HCT116 (cell line): ENCODE measurements around the gene IFI27L2.

Source experiments
- CTCF ChIP-seq, 3 experiments: fragments of 200-600 bp in 1 of 3; sonication (generic) in 1 of 3; IDR thresholded peaks in 2 of 3; conservative IDR thresholded peaks in 1 of 3; 2 replicates each; pipeline ENCODE4 v1.5.1; 2012 to 2017; ENCODE audit warnings: low read depth in 2 of 3, low read length in 2 of 3, antibody characterized with exemption in 1 of 3, borderline replicate concordance in 1 of 3, control low read depth in 1 of 3, mild to moderate bottlenecking in 1 of 3, mixed read lengths in 1 of 3, mixed run types in 1 of 3, moderate library complexity in 1 of 3; ENCODE audit not compliant: insufficient read depth in 1 of 3
- ELF1 ChIP-seq: IDR thresholded peaks from 2 replicates; pipeline ENCODE4 v1.6.1; 2012; ENCODE audit warnings: low read depth, borderline replicate concordance
- EZH2 ChIP-seq: fragments of 200-600 bp; sonication (generic); IDR thresholded peaks from 2 replicates; pipeline ENCODE4 v1.6.1; 2017; ENCODE audit warnings: antibody characterized with exemption, mixed run types
- EZH2phosphoT487 ChIP-seq: fragments of 200-600 bp; IDR thresholded peaks from 2 replicates; pipeline ENCODE4 v1.6.1; 2018; ENCODE audit warnings: antibody characterized with exemption, borderline replicate concordance
- JUND ChIP-seq: IDR thresholded peaks from 2 replicates; pipeline ENCODE4 v1.6.1; 2012
- MAX ChIP-seq: IDR thresholded peaks from 2 replicates; pipeline ENCODE4 v1.6.1; 2012
- POLR2A ChIP-seq: IDR thresholded peaks from 2 replicates; pipeline ENCODE4 v1.7.0; 2011; ENCODE audit warnings: borderline replicate concordance; ENCODE audit not compliant: insufficient read depth, insufficient read length; ENCODE audit errors: extremely low read depth
- REST ChIP-seq: IDR thresholded peaks from 2 replicates; pipeline ENCODE4 v1.6.1; 2012; ENCODE audit warnings: low read depth
- SP1 ChIP-seq: IDR thresholded peaks from 2 replicates; pipeline ENCODE4 v1.6.1; 2012; ENCODE audit warnings: low read depth
- ZBTB33 ChIP-seq: IDR thresholded peaks from 2 replicates; pipeline ENCODE4 v1.6.1; 2011; ENCODE audit warnings: mild to moderate bottlenecking, low read length, moderate library complexity; ENCODE audit not compliant: insufficient replicate concordance; ENCODE audit errors: extremely low read depth

- TF ChIP-seq CTCF (IDR thresholded peaks at IDR 0.05 in 2 of 3, conservative IDR thresholded peaks at IDR 0.05 in 1 of 3; ENCODE audit: borderline replicate concordance in 1 of 3, insufficient read depth in 1 of 3, low read depth in 2 of 3, low read length in 2 of 3), result no peak
- TF ChIP-seq SP1, result no peak
- no peak for TF ChIP-seq ZBTB33
- TF ChIP-seq POLR2A, result no peak
- TF ChIP-seq EZH2phosphoT487, result no peak
- no peak for TF ChIP-seq REST
- TF ChIP-seq EZH2, result no peak
- no peak for TF ChIP-seq ELF1
- no peak for TF ChIP-seq JUND
- no peak for TF ChIP-seq MAX
These were observed 32.3 kb downstream of the IFI27L2 start for GRCh38 chr14:94097091-94097490.
